Measurements from ENCODE around the gene RAB3IP.

The RAB3IP gene

GRCh38 chr12:69866698-69867097 lies 128.0 kb downstream of the RAB3IP start:
- H3K79me2 ChIP-seq (ENCODE audit: control insufficient read depth, low read length) = no peaks in the 10 kb centered on the region
- no peaks in the 10 kb centered on the region for H4K20me1 ChIP-seq (ENCODE audit: control insufficient read depth, insufficient read depth, low read depth, low read length)
- H3F3A ChIP-seq (ENCODE audit: control insufficient read depth, insufficient read depth) = no peaks in the 10 kb centered on the region
- no peaks in the 10 kb centered on the region for H3K36me3 ChIP-seq (ENCODE audit: control insufficient read depth, low read length)
- TF ChIP-seq EZH2phosphoT487 (IDR thresholded peaks at IDR 0.05; ENCODE audit: borderline replicate concordance, low read length) = no peak
- no peak for TF ChIP-seq CTCF (IDR thresholded peaks at IDR 0.05; ENCODE audit: low read depth, low read length, poor library complexity, severe bottlenecking)
- H3K9me2 ChIP-seq (replicated peaks; ENCODE audit: control insufficient read depth, low read length) = no peaks in the 10 kb centered on the region
- no peaks in the 10 kb centered on the region for H3K27me3 ChIP-seq (ENCODE audit: control insufficient read depth, low read length)
- no peak overlapping the region for H3K27ac ChIP-seq (ENCODE audit: low read depth, low read length)
- no peak overlapping the region for H3K4me2 ChIP-seq (ENCODE audit: low read length)
- no peak overlapping the region for H3K4me3 ChIP-seq (ENCODE audit: low read length)
- H3K9me3 ChIP-seq (ENCODE audit: control insufficient read depth, insufficient read depth, low read length) = no peaks in the 10 kb centered on the region
- no peaks in the 10 kb centered on the region for H3K4me1 ChIP-seq (ENCODE audit: control insufficient read depth, low read length)

- Histone ChIP-seq H3K9me3 (ENCODE audit: control insufficient read depth, insufficient read depth, low read length) (no peaks in the 10 kb centered on the region), H3K36me3 (ENCODE audit: control insufficient read depth, low read length) (no peaks in the 10 kb centered on the region), H3K4me2 (ENCODE audit: low read length) (no peak overlapping the region), H4K20me1 (ENCODE audit: control insufficient read depth, insufficient read depth, low read depth, low read length) (no peaks in the 10 kb centered on the region), H3F3A (ENCODE audit: control insufficient read depth, insufficient read depth) (no peaks in the 10 kb centered on the region), H3K9me2 (replicated peaks; ENCODE audit: control insufficient read depth, low read length) (no peaks in the 10 kb centered on the region), H3K79me2 (ENCODE audit: control insufficient read depth, low read length) (no peaks in the 10 kb centered on the region), H3K4me3 (ENCODE audit: low read length) (no peak overlapping the region), H3K27ac (ENCODE audit: low read depth, low read length) (no peak overlapping the region), H3K4me1 (ENCODE audit: control insufficient read depth, low read length) (no peaks in the 10 kb centered on the region), H3K27me3 (ENCODE audit: control insufficient read depth, low read length) (no peaks in the 10 kb centered on the region)
- TF ChIP-seq EZH2phosphoT487 (IDR thresholded peaks at IDR 0.05; ENCODE audit: borderline replicate concordance, low read length) (no peak), CTCF (IDR thresholded peaks at IDR 0.05; ENCODE audit: low read depth, low read length, poor library complexity, severe bottlenecking) (no peak)
Observed at GRCh38 chr12:69868695-69869094, 130.0 kb downstream of the RAB3IP start.

GRCh38 chr12:69872804-69873203 lies 134.1 kb downstream of the RAB3IP start:
- no peak for TF ChIP-seq CTCF (IDR thresholded peaks at IDR 0.05; ENCODE audit: low read depth, low read length, poor library complexity, severe bottlenecking)
- no peak for TF ChIP-seq EZH2phosphoT487 (IDR thresholded peaks at IDR 0.05; ENCODE audit: borderline replicate concordance, low read length)

More at GRCh38 chr12:69872804-69873203, 134.1 kb downstream of the RAB3IP start:
- Histone ChIP-seq H3F3A (ENCODE audit: control insufficient read depth, insufficient read depth) (no peaks in the 10 kb centered on the region), H3K79me2 (ENCODE audit: control insufficient read depth, low read length) (no peaks in the 10 kb centered on the region), H3K27me3 (ENCODE audit: control insufficient read depth, low read length) (no peaks in the 10 kb centered on the region), H4K20me1 (ENCODE audit: control insufficient read depth, insufficient read depth, low read depth, low read length) (no peaks in the 10 kb centered on the region), H3K4me2 (ENCODE audit: low read length) (no peak overlapping the region), H3K9me2 (replicated peaks; ENCODE audit: control insufficient read depth, low read length) (no peaks in the 10 kb centered on the region), H3K27ac (ENCODE audit: low read depth, low read length) (no peak overlapping the region), H3K9me3 (ENCODE audit: control insufficient read depth, insufficient read depth, low read length) (no peaks in the 10 kb centered on the region), H3K4me1 (ENCODE audit: control insufficient read depth, low read length) (no peaks in the 10 kb centered on the region), H3K4me3 (ENCODE audit: low read length) (no peak overlapping the region), H3K36me3 (ENCODE audit: control insufficient read depth, low read length) (no peaks in the 10 kb centered on the region)
